K562 (cell line): ENCODE data around the gene FSHR.

ENCODE experiments used
- FOXK2 ChIP-seq, 2 experiments: fragments of 450-650 bp; IDR thresholded peaks in 1 of 2; conservative IDR thresholded peaks in 1 of 2; 2 replicates each; pipeline ENCODE4 v1.6.1; 2016; ENCODE audit warnings: low read depth in 2 of 2, mild to moderate bottlenecking in 1 of 2
- ZBTB12 ChIP-seq: fragments of 250-450 bp; sonication (Bioruptor Pico); IDR thresholded peaks from 2 replicates; pipeline ENCODE4 v1.4.0; 2020
- TF ChIP-seq, protein P1 (sequence below): fragments of 450-650 bp; IDR thresholded peaks from 2 replicates; pipeline ENCODE4 v1.6.1; 2016

- TF ChIP-seq, protein P1, sequence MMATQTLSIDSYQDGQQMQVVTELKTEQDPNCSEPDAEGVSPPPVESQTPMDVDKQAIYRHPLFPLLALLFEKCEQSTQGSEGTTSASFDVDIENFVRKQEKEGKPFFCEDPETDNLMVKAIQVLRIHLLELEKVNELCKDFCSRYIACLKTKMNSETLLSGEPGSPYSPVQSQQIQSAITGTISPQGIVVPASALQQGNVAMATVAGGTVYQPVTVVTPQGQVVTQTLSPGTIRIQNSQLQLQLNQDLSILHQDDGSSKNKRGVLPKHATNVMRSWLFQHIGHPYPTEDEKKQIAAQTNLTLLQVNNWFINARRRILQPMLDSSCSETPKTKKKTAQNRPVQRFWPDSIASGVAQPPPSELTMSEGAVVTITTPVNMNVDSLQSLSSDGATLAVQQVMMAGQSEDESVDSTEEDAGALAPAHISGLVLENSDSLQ = no peak
- TF ChIP-seq FOXK2 (conservative IDR thresholded peaks at IDR 0.05 in 1 of 2, IDR thresholded peaks at IDR 0.05 in 1 of 2; ENCODE audit: low read depth in 2 of 2) (no peak), ZBTB12 (CRISPR knock-in tag) (no peak)
Observed at GRCh38 chr2:49108851-49109250, 45.5 kb downstream of the FSHR start.
